ENCODE results near the gene LRRC8B.

DNA sequence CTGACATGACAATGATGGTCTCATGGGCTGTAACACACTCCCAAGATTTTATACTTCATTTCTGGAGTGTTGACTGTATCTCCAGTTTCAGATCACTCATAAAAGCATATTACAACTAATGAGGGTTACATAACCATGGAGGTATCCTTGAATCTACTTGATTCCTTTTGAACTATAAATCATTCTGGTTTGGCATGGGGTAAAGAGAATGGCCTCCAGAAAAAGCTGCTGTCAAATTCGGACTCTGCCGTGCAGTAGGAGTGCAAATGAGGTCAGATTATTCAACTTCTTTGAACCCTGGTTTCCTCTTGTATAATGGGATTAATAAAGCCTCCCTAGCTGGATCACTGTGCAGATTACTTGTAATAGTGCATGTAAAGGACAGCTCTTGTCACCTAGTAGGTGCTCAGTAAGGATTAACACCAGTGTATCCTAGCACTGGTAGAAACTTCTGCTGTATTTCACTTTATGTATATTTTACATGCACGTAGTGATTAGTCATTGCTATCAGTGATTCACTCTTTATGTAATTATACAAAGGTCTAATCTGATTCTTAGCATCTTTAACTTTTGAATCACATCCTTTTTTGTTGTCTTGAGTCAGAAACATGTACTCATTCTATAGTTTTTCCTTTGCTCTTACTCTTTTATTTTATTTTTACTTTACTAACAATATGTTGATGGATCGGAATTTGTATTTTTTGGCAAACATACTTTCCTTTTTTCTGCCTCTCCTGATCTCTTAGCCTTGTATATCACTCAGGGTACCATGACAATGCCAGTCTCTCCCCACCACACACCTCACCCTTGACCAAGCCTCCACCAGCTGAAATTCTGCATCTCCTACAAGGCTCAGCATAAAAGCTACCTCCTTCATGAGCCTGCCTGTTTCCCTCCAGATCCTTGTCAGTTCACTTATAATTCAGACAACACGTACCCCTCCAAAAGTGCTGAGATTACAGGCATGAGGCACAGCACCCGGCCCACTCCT, 111.5 kb downstream of the LRRC8B start:
- TF ChIP-seq CHD2 (IDR thresholded peaks at IDR 0.05; ENCODE audit: low read depth, low read length) (no peak), FOXK2 (IDR thresholded peaks at IDR 0.05) (no peak), ZNF660 (CRISPR knock-in tag; IDR thresholded peaks at IDR 0.05; ENCODE audit: borderline replicate concordance, low read depth) (no peak), FOXP1 (IDR thresholded peaks at IDR 0.05) (no peak), FOXP1 (CRISPR knock-in tag; IDR thresholded peaks at IDR 0.05) (no peak), SRF (IDR thresholded peaks at IDR 0.05; ENCODE audit: low read depth, low read length) (no peak), KMT2B (CRISPR knock-in tag; IDR thresholded peaks at IDR 0.05) (no peak), EZH2 (conservative IDR thresholded peaks at IDR 0.05; ENCODE audit: low read depth, low read length) (no peak), NFYB (CRISPR knock-in tag; IDR thresholded peaks at IDR 0.05) (no peak)
- TF ChIP-seq, protein P1, sequence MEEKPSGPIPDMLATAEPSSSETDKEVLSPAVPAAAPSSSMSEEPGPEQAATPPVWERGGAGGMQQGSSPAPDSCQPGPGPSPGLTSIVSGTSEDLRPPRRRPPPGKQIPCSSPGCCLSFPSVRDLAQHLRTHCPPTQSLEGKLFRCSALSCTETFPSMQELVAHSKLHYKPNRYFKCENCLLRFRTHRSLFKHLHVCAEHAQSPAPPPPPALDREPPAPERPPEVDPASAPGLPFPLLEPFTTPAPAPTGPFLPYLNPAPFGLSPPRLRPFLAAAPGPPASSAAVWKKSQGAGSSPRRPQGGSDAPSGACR (CRISPR knock-in tag; IDR thresholded peaks at IDR 0.05): no peak
- TF ChIP-seq, protein P2, sequence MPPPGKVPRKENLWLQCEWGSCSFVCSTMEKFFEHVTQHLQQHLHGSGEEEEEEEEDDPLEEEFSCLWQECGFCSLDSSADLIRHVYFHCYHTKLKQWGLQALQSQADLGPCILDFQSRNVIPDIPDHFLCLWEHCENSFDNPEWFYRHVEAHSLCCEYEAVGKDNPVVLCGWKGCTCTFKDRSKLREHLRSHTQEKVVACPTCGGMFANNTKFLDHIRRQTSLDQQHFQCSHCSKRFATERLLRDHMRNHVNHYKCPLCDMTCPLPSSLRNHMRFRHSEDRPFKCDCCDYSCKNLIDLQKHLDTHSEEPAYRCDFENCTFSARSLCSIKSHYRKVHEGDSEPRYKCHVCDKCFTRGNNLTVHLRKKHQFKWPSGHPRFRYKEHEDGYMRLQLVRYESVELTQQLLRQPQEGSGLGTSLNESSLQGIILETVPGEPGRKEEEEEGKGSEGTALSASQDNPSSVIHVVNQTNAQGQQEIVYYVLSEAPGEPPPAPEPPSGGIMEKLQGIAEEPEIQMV (CRISPR knock-in tag; IDR thresholded peaks at IDR 0.05; ENCODE audit: low read depth): no peak
